RWPE1 (cell line): Measurements from ENCODE around the gene ZBTB8B.
"Not testable (repeated sequence)": the region's sequence is repeated elsewhere in the genome, so short reads cannot be mapped to it uniquely, and the experiment has no call there.

Experiments used
- CTCF ChIA-PET: fragments of 350-600 bp; sonication (Branson Sonifier 250); formaldehyde crosslinking; extraction: SDS; loops from one replicate; lab custom pipeline; 2021; lab: Yijun Ruan, JAX
- POLR2A ChIA-PET: fragments of 400-600 bp; formaldehyde crosslinking; extraction: SDS; loops from one replicate; lab custom pipeline; 2020; ENCODE audit warnings: antibody characterized with exemption; ENCODE audit not compliant: low non-redundant PET; lab: Yijun Ruan, JAX
- DNase-seq: peaks from one replicate; pipeline ENCODE4 v3.0.0; 2012; ENCODE audit warnings: low spot score
- H3K27ac ChIP-seq: fragments of 450-650 bp; 2 replicates; pipeline ENCODE4 v1.5.1; 2017
- CTCF ChIP-seq: fragments of 450-650 bp; conservative IDR thresholded peaks from 2 replicates; pipeline ENCODE4 v1.5.1; 2017; ENCODE audit warnings: low read depth, mild to moderate bottlenecking

The ZBTB8B gene

GRCh38 chr1:32454726-32455125 is 10.1 kb upstream of the ZBTB8B start:
- peak; percentile 45 for DNase-seq
- CTCF ChIA-PET: interaction anchor here (0.6 kb wide), 1 partner anchor 271 kb away, joined by 3 read pairs; no protein-coding TSS in a partner anchor
- POLR2A ChIA-PET: no interaction called here
- H3K27ac ChIP-seq: no peak overlapping the region
- no peak for TF ChIP-seq CTCF

GRCh38 chr1:32455958-32456357 is 8.9 kb upstream of the ZBTB8B start:
- no peak for TF ChIP-seq CTCF
- ChIA-PET CTCF (no interaction called here), POLR2A (no interaction called here)
- no peak overlapping the region for H3K27ac ChIP-seq
- no peak for DNase-seq

GRCh38 chr1:32458798-32459197 is 6.1 kb upstream of the ZBTB8B start:
- H3K27ac ChIP-seq, DNase-seq, POLR2A ChIA-PET: not testable (repeated sequence)
- CTCF ChIA-PET: interaction anchor here (1.3 kb wide), 1 partner anchor 11 kb away, joined by 3 read pairs; no protein-coding TSS in a partner anchor

GRCh38 chr1:32462977-32463376 is 1.9 kb upstream of the ZBTB8B start:
- POLR2A ChIA-PET, DNase-seq, H3K27ac ChIP-seq: not testable (repeated sequence)
- CTCF ChIA-PET: interaction anchor here (0.6 kb wide), 1 partner anchor 526 kb away, joined by 3 read pairs; no protein-coding TSS in a partner anchor

GRCh38 chr1:32464191-32464715 is 619 bp upstream of the ZBTB8B start:
- ChIA-PET POLR2A (no interaction called here), CTCF (interaction anchor here (0.7 to 1.2 kb wide), 2 partner anchors 156 to 248 kb away, joined by 3 to 6 read pairs; no protein-coding TSS in a partner anchor)
- no peak for TF ChIP-seq CTCF
- H3K27ac ChIP-seq: no peak overlapping the region
- DNase-seq: no peak

GRCh38 chr1:32465578-32465933 is 684 bp downstream of the ZBTB8B start:
- TF ChIP-seq CTCF: no peak
- ChIA-PET POLR2A (no interaction called here), CTCF (no interaction called here)
- DNase-seq: no peak
- no peak overlapping the region for H3K27ac ChIP-seq

- CTCF ChIA-PET: no interaction called here
Measured at GRCh38 chr1:32466761-32467160, 1.9 kb downstream of the ZBTB8B start.

More at GRCh38 chr1:32466761-32467160, 1.9 kb downstream of the ZBTB8B start:
- POLR2A ChIA-PET: no interaction called here
- no peak for TF ChIP-seq CTCF
- no peak for DNase-seq
- H3K27ac ChIP-seq: no peak overlapping the region
